Activated T-cell treated with anti-CD3 and anti-CD28 coated beads, Interleukin-2, amount 50 U/mL, for 72 hours (primary cell): Measurements from ENCODE around the gene HOXD1. TPM values are rescaled to one million over a fixed set of nuclear protein-coding genes. Genes with fewer than 3 reads are reported as not detected.

Source experiments
- ATAC-seq, 2 donors: fragments of 150-1000 bp; cut with Tn5 transposase; replicated peaks in 1 of 2; 2 replicates each; pipeline ENCODE4 v1.10.0; 2021; ENCODE audit warnings: moderate library complexity in 2 of 2, mild to moderate bottlenecking in 1 of 2
- DNase-seq, 2 donors: peaks; one replicate each; pipeline ENCODE4 v3.0.0; 2021 to 2022; ENCODE audit warnings: mixed read lengths in 1 of 2
- H3K27ac Mint-ChIP-seq: one replicate; pipeline ENCODE4 v1.8.0; 2022; ENCODE audit warnings: mild to moderate bottlenecking, moderate library complexity, mixed read lengths
- H3K27me3 Mint-ChIP-seq: one replicate; pipeline ENCODE4 v1.8.0; 2022; ENCODE audit warnings: low read depth, mixed read lengths
- H3K36me3 Mint-ChIP-seq, 2 donors: one replicate each; pipeline ENCODE4 v1.8.0; 2022; ENCODE audit warnings: mixed read lengths in 2 of 2, mild to moderate bottlenecking in 1 of 2; ENCODE audit not compliant: insufficient read depth in 2 of 2
- H3K4me1 Mint-ChIP-seq: one replicate; pipeline ENCODE4 v1.8.0; 2022; ENCODE audit warnings: low read depth, mixed read lengths
- H3K4me3 Mint-ChIP-seq, 2 donors: one replicate each; pipeline ENCODE4 v1.8.0; 2022; ENCODE audit warnings: mild to moderate bottlenecking in 2 of 2, mixed read lengths in 2 of 2, moderate library complexity in 2 of 2
- H3K9me3 Mint-ChIP-seq, 2 donors: one replicate each; pipeline ENCODE4 v1.8.0; 2022; ENCODE audit warnings: mixed read lengths in 2 of 2
- total RNA-seq, 2 donors: library from RNA; stranded (reverse); gene quantifications; one replicate each; pipeline ENCODE4 v1.2.3, GENCODE V29; 2022

Gene HOXD1
- total RNA-seq, 2 donors from 2014 or later, result not detected

- no peak overlapping the region for H3K27ac Mint-ChIP-seq
- peak overlapping the region; percentile 43 to 49 for H3K4me3 Mint-ChIP-seq
- H3K9me3 Mint-ChIP-seq, result no peaks in the 10 kb centered on the region
- H3K27me3 Mint-ChIP-seq, result peaks cover 95% of the 10 kb centered on the region
- peaks cover 10% of the 10 kb centered on the region for H3K4me1 Mint-ChIP-seq
- DNase-seq (no peak), ATAC-seq (no peak)
- peaks cover 2 to 8% of the 10 kb centered on the region in 2 donors for H3K36me3 Mint-ChIP-seq
Observed at GRCh38 chr2:176164611-176165369, 23.7 kb upstream of the HOXD1 start.

DNA sequence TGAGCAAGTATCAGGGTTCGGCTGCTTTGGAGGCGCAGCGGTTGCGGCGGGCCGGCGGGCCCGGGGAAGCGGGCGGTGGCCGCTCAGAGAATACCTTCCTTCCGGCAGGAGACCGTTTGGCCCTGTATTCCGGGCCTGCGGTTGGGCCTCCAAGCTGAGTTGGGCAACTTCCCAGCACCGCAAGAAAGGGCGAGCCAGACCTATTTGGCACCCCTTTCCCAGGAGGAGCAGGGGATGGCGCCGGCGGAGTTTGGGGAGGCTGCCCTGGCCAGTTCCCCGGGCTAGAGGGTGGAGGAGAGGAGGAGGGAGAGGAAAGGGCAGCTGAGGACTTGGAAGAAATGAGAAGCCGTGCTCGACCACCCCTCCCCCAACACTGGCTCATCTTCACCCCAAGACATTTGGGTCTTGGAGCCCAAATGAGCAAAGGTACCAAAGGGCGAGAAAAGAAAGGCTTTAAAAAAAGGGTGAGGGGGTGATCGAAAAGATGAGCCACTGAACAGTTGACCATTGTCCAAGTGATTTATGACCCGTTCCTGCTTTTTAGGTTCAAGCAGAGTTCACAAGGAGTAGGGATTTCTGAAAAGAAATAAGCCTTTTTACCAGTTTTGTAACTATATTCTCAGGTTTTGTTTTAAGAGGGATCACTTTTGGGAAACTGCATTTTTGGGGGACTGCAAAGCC lies 23.0 kb upstream of the HOXD1 start:
- Mint-ChIP-seq H3K9me3 (no peaks in the 10 kb centered on the region), H3K27me3 (peaks cover 96% of the 10 kb centered on the region), H3K4me1 (peaks cover 10% of the 10 kb centered on the region), H3K4me3 (peak overlapping the region; percentile 12 to 49), H3K36me3 (peaks cover 2 to 8% of the 10 kb centered on the region in 2 donors), H3K27ac (peak overlapping the region; percentile 64)
- DNase-seq (no peak), ATAC-seq (no peak)

DNA sequence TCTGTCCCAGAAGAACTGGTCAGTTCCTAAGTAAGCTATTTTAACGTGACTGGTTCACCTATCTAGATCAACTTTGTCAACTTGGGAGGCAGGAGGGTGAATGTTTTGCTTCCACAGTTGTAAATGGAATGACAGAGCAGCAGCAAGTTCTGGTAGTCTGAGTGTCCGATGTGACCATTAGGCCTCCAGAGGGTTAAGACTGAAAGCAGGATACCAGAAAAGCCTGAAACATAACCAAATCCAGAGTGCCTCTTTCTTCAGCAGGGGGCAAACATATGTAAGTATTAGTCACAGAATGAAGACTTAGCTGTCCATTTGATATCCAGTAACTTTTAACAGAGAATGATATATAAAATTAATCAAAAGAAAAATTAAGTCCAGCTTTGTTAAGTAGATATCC lies 22.2 kb upstream of the HOXD1 start:
- H3K27ac Mint-ChIP-seq, result no peak overlapping the region
- H3K36me3 Mint-ChIP-seq, result peaks cover 2 to 6% of the 10 kb centered on the region in 2 donors
- no peak for DNase-seq
- no peak overlapping the region for H3K4me3 Mint-ChIP-seq
- ATAC-seq, result no peak
- H3K9me3 Mint-ChIP-seq, result no peaks in the 10 kb centered on the region
- peaks cover 10% of the 10 kb centered on the region for H3K4me1 Mint-ChIP-seq
- H3K27me3 Mint-ChIP-seq, result peaks cover 96% of the 10 kb centered on the region

DNA sequence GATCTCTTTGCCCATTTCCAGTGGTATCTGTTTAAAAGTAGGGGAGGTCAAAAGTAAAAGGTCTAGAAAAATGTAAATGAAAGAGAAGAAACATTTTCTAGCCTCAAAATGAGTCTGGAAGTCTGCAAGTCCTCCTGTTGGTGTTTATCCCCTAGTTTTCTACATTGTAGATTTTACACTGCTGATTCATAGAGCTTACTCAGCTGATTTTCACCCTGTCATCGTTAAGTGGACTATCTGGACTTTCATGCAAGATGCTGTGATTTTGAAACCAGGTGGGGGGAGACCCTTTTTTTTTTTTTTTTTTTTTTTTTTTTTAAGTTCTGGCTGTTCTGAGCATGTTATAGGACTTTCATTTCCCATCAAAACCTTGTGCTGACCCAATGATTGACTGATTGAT lies 21.1 kb upstream of the HOXD1 start:
- H3K27me3 Mint-ChIP-seq, result peaks cover 92% of the 10 kb centered on the region

DNA sequence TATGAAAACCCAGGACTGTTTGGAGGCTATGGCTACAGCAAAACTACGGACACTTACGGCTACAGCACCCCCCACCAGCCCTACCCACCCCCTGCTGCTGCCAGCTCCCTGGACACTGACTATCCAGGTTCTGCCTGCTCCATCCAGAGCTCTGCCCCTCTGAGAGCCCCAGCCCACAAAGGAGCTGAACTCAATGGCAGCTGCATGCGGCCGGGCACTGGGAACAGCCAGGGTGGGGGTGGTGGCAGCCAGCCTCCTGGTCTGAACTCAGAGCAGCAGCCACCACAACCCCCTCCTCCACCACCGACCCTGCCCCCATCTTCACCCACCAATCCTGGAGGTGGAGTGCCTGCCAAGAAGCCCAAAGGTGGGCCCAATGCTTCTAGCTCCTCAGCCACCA lies 19.3 kb upstream of the HOXD1 start:
- Mint-ChIP-seq H3K36me3 (peaks cover 2 to 6% of the 10 kb centered on the region in 2 donors), H3K9me3 (no peaks in the 10 kb centered on the region), H3K4me3 (no peak overlapping the region), H3K4me1 (peaks cover 26% of the 10 kb centered on the region), H3K27me3 (peaks cover 92% of the 10 kb centered on the region), H3K27ac (no peak overlapping the region)
- DNase-seq, result no peak
- ATAC-seq, result no peak

More for the DNA sequence above, 21.1 kb upstream of the HOXD1 start:
- DNase-seq (no peak), ATAC-seq (no peak)
- Mint-ChIP-seq H3K4me1 (peaks cover 16% of the 10 kb centered on the region), H3K36me3 (peaks cover 3 to 6% of the 10 kb centered on the region in 2 donors), H3K4me3 (no peak overlapping the region), H3K9me3 (no peaks in the 10 kb centered on the region), H3K27ac (no peak overlapping the region)

- peaks cover 0 to 5% of the 10 kb centered on the region in 2 donors for H3K36me3 Mint-ChIP-seq
- H3K9me3 Mint-ChIP-seq, result no peaks in the 10 kb centered on the region
- ATAC-seq (no peak), DNase-seq (no peak)
- H3K27me3 Mint-ChIP-seq, result peaks cover 92% of the 10 kb centered on the region
- no peak overlapping the region for H3K27ac Mint-ChIP-seq
- peaks cover 30% of the 10 kb centered on the region for H3K4me1 Mint-ChIP-seq
- no peak overlapping the region for H3K4me3 Mint-ChIP-seq
Observed at GRCh38 chr2:176169711-176170110, 18.8 kb upstream of the HOXD1 start.

GRCh38 chr2:176170602-176171305 lies 17.7 kb upstream of the HOXD1 start:
- no peak overlapping the region for H3K27ac Mint-ChIP-seq
- peaks cover 0 to 5% of the 10 kb centered on the region in 2 donors for H3K36me3 Mint-ChIP-seq
- ATAC-seq (no peak), DNase-seq (no peak)
- H3K27me3 Mint-ChIP-seq, result peaks cover 92% of the 10 kb centered on the region
- peaks cover 35% of the 10 kb centered on the region for H3K4me1 Mint-ChIP-seq
- H3K4me3 Mint-ChIP-seq, result no peak overlapping the region
- no peaks in the 10 kb centered on the region for H3K9me3 Mint-ChIP-seq

DNA sequence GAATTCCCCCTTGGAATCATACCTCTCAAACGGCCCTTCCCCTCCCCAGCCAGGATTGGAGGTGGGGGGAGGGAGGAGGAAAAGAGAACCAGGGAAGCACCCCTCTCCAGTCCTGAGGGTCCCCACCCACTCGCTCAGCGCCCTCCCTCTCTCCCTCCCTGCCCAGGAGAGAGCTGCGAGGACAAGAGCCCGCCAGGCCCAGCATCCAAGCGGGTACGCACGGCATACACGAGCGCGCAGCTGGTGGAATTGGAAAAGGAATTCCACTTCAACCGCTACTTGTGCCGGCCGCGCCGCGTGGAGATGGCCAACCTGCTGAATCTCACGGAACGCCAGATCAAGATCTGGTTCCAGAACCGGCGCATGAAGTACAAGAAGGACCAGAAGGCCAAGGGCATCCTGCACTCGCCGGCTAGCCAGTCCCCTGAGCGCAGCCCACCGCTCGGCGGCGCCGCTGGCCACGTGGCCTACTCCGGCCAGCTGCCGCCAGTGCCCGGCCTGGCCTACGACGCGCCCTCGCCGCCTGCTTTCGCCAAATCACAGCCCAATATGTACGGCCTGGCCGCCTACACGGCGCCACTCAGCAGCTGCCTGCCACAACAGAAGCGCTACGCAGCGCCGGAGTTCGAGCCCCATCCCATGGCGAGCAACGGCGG lies 17.0 kb upstream of the HOXD1 start:
- Mint-ChIP-seq H3K4me1 (peaks cover 35% of the 10 kb centered on the region), H3K4me3 (peak overlapping the region in 1 of 2 donors; percentile 8), H3K27ac (no peak overlapping the region), H3K9me3 (no peaks in the 10 kb centered on the region), H3K36me3 (peaks cover 0 to 5% of the 10 kb centered on the region in 2 donors), H3K27me3 (peaks cover 92% of the 10 kb centered on the region)
- ATAC-seq, result peak in 1 of 2 donors; percentile 20
- DNase-seq, result no peak

- Mint-ChIP-seq H3K9me3 (no peaks in the 10 kb centered on the region), H3K4me3 (peak overlapping the region in 1 of 2 donors; percentile 60), H3K27me3 (peaks cover 92% of the 10 kb centered on the region), H3K27ac (peak overlapping the region; percentile 30), H3K36me3 (peaks cover 0 to 5% of the 10 kb centered on the region in 2 donors), H3K4me1 (peaks cover 35% of the 10 kb centered on the region)
- ATAC-seq (no peak), DNase-seq (no peak)
Observed at GRCh38 chr2:176172007-176172894, 16.2 kb upstream of the HOXD1 start.

- peaks cover 0 to 5% of the 10 kb centered on the region in 2 donors for H3K36me3 Mint-ChIP-seq
- H3K27me3 Mint-ChIP-seq, result peaks cover 91% of the 10 kb centered on the region
- DNase-seq, result no peak
- H3K4me3 Mint-ChIP-seq, result peak overlapping the region in 1 of 2 donors; percentile 15
- no peak overlapping the region for H3K27ac Mint-ChIP-seq
- no peaks in the 10 kb centered on the region for H3K9me3 Mint-ChIP-seq
- peaks cover 35% of the 10 kb centered on the region for H3K4me1 Mint-ChIP-seq
- ATAC-seq, result no peak
Observed at GRCh38 chr2:176172895-176173566, 15.4 kb upstream of the HOXD1 start.

DNA sequence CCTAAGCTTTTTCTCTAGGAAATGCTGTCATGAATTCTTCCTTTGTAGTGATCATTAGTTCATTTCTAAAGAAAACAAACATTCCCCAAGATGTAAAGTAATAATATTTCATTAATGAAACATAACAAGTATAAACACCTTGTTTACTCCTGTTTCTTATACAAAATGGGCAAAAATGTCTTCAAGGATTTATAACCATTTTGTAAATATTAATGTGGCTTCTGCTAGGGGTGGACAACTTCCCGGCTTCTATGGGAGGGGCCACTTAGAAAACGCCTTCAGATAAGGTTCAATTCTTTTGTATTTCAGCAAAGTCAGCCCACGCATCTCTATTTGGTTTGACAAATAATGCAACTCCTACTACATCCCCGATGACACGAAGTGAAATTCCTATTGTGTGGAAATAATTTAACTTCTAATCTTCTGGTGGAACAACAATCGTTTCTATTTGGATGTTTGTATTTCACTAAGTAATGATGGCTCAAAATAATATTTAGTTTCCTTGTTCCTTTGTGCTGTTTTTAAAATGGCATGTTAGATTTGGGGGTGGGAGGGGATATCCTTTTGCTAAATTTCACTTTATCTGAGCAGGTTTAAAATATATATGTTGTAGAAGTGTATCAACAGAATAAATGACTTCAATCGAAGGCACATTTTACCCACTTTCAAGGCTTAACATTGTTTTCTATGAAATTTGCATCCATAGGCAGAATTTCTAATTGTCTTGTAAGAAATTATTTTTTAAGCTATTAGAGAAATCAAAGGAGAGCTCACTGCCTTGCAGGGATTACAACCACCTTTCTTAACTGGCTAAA lies 14.7 kb upstream of the HOXD1 start:
- Mint-ChIP-seq H3K4me1 (peaks cover 35% of the 10 kb centered on the region), H3K27ac (peak overlapping the region; percentile 15), H3K9me3 (no peaks in the 10 kb centered on the region), H3K36me3 (peaks cover 0 to 5% of the 10 kb centered on the region in 2 donors), H3K27me3 (peaks cover 86% of the 10 kb centered on the region), H3K4me3 (peak overlapping the region in 1 of 2 donors; percentile 74)
- ATAC-seq (no peak), DNase-seq (no peak)
